Measurements from ENCODE around the gene PAQR8.

DNA sequence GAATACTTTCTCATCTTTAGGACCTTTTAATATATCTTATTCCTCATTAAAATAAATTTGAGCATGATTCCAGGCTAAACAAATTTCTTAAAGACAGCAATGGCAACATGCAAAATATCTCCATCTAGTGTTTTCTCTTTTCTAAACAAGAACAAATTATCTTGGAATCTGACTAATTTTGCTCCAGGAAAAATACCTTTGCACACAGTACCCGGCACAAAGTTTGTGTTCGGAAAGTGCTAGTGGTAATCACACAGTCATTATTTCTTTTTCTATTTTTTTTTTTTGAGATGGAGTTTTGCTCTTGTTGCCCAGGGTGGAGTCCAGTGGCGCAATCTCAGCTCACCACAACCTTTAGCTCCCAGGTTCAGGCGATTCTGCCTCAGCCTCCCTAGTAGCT, 50.0 kb downstream of the PAQR8 start:
- TF ChIP-seq, protein P1, sequence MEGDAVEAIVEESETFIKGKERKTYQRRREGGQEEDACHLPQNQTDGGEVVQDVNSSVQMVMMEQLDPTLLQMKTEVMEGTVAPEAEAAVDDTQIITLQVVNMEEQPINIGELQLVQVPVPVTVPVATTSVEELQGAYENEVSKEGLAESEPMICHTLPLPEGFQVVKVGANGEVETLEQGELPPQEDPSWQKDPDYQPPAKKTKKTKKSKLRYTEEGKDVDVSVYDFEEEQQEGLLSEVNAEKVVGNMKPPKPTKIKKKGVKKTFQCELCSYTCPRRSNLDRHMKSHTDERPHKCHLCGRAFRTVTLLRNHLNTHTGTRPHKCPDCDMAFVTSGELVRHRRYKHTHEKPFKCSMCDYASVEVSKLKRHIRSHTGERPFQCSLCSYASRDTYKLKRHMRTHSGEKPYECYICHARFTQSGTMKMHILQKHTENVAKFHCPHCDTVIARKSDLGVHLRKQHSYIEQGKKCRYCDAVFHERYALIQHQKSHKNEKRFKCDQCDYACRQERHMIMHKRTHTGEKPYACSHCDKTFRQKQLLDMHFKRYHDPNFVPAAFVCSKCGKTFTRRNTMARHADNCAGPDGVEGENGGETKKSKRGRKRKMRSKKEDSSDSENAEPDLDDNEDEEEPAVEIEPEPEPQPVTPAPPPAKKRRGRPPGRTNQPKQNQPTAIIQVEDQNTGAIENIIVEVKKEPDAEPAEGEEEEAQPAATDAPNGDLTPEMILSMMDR (IDR thresholded peaks at IDR 0.05), result no peak
- TF ChIP-seq POLR2AphosphoS5 (IDR thresholded peaks at IDR 0.05), result no peak

Measured in transverse colon (tissue), 4 donors.